Mesendoderm (in vitro differentiated cells): ENCODE data around the gene NBPF9.
"Not testable (repeated sequence)": the region's sequence is repeated elsewhere in the genome, so short reads cannot be mapped to it uniquely, and the experiment has no call there.

Experiments
- DNase-seq: peaks from one replicate; pipeline ENCODE4 v3.0.0; 2013
- H2AK5ac ChIP-seq: 2 replicates; pipeline ENCODE4 v1.6.1; 2013; ENCODE audit warnings: low read length, inconsistent platforms
- H2BK120ac ChIP-seq: 2 replicates; pipeline ENCODE4 v1.6.1; 2013; ENCODE audit warnings: low read depth, mild to moderate bottlenecking, low read length, moderate library complexity, mixed read lengths
- H2BK15ac ChIP-seq: replicated peaks from 2 replicates; pipeline ENCODE4 v1.6.1; 2013; ENCODE audit warnings: low read depth, mild to moderate bottlenecking, moderate library complexity
- H2BK5ac ChIP-seq: 2 replicates; pipeline ENCODE4 v1.6.1; 2013; ENCODE audit warnings: low read length, inconsistent platforms
- H3K18ac ChIP-seq: 2 replicates; pipeline ENCODE4 v1.6.1; 2013; ENCODE audit warnings: mild to moderate bottlenecking, low read length, mixed read lengths
- H3K23ac ChIP-seq: one replicate; pipeline ENCODE4 v1.6.1; 2013; ENCODE audit warnings: low read length
- H3K27ac ChIP-seq: 2 replicates; pipeline ENCODE4 v1.5.1; 2013; ENCODE audit warnings: low read depth, mild to moderate bottlenecking, inconsistent platforms, low read length, moderate library complexity
- H3K27me3 ChIP-seq: 2 replicates; pipeline ENCODE4 v1.6.1; 2013; ENCODE audit warnings: low read length, control low read depth, mild to moderate bottlenecking, inconsistent platforms; ENCODE audit not compliant: insufficient read depth, poor library complexity
- H3K36me3 ChIP-seq: 2 replicates; pipeline ENCODE4 v1.6.1; 2013; ENCODE audit warnings: low read length, inconsistent platforms; ENCODE audit not compliant: control insufficient read depth, insufficient read depth
- H3K4ac ChIP-seq: one replicate; pipeline ENCODE4 v1.6.1; 2013; ENCODE audit warnings: low read depth, mild to moderate bottlenecking, low read length, moderate library complexity
- H3K4me1 ChIP-seq: 2 replicates; pipeline ENCODE4 v1.6.1; 2013; ENCODE audit warnings: low read depth, low read length, inconsistent platforms; ENCODE audit not compliant: control insufficient read depth
- H3K4me2 ChIP-seq: 2 replicates; pipeline ENCODE4 v1.6.1; 2013; ENCODE audit warnings: low read length
- H3K4me3 ChIP-seq: 2 replicates; pipeline ENCODE4 v1.5.1; 2013; ENCODE audit warnings: mild to moderate bottlenecking, low read length
- H3K56ac ChIP-seq: one replicate; pipeline ENCODE4 v1.6.1; 2013; ENCODE audit warnings: low read length
- H3K79me1 ChIP-seq: 2 replicates; pipeline ENCODE4 v1.6.1; 2013; ENCODE audit warnings: low read length, inconsistent platforms
- H3K79me2 ChIP-seq: 2 replicates; pipeline ENCODE4 v1.6.1; 2013; ENCODE audit warnings: mild to moderate bottlenecking, low read length; ENCODE audit not compliant: control insufficient read depth, insufficient read depth
- H3K9ac ChIP-seq: 2 replicates; pipeline ENCODE4 v1.6.1; 2013; ENCODE audit warnings: low read length, inconsistent platforms
- H4K5ac ChIP-seq: one replicate; pipeline ENCODE4 v1.6.1; 2013; ENCODE audit warnings: low read length
- H4K8ac ChIP-seq: one replicate; pipeline ENCODE4 v1.6.1; 2013; ENCODE audit warnings: low read depth, mild to moderate bottlenecking, control low read depth, low read length, moderate library complexity
- WGBS: extraction: QIAGEN DNeasy Blood & Tissue Kit; methylation state at CpG from one replicate; pipeline ENCODE4 v1.1.7; 2013; ENCODE audit warnings: low lambda C conversion rate, missing lambda C conversion rate; ENCODE audit not compliant: insufficient coverage; ENCODE audit errors: extremely low coverage; 5-methylcytosine and 5-hydroxymethylcytosine counted together

Gene NBPF9

DNA sequence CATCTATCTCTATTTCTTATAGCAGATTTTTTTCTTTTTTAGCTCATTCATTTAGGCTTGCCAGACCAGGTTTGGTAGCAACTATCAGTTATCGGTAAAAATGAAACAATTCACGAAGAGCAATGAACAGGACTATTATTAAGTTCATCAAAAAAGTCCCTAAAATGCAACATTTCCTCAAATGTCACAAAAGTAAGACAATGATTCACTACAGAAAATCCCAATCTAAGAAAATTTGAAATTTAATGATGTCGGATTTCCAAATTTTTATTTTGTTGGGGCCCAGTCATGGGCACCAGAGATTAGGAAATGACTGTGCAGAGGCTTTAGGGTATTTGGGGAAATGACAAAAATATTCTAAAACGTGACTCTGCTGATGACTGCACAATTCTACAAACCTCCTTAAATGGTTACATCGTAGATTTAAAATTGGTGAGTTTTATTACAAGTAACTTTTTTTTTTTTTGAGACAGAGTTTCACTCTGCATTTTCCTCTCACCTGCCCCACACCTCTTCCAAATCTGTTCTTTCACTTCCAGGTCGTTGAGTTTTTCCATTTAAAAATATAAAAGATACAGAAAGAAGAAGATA, 23.3 kb upstream of the NBPF9 start:
- H3K9ac ChIP-seq, H4K5ac ChIP-seq, H3K4me3 ChIP-seq, H2BK120ac ChIP-seq, H4K8ac ChIP-seq, H3K27ac ChIP-seq, H3K4me1 ChIP-seq, H2AK5ac ChIP-seq, H3K27me3 ChIP-seq, H2BK5ac ChIP-seq, DNase-seq, H3K36me3 ChIP-seq, H3K56ac ChIP-seq, H3K4ac ChIP-seq, H3K79me1 ChIP-seq, H3K79me2 ChIP-seq, H2BK15ac ChIP-seq, H3K4me2 ChIP-seq, H3K18ac ChIP-seq, H3K23ac ChIP-seq: not testable (repeated sequence)
- no CpG with 5 or more reads among the region's 6 CpGs for WGBS

DNA sequence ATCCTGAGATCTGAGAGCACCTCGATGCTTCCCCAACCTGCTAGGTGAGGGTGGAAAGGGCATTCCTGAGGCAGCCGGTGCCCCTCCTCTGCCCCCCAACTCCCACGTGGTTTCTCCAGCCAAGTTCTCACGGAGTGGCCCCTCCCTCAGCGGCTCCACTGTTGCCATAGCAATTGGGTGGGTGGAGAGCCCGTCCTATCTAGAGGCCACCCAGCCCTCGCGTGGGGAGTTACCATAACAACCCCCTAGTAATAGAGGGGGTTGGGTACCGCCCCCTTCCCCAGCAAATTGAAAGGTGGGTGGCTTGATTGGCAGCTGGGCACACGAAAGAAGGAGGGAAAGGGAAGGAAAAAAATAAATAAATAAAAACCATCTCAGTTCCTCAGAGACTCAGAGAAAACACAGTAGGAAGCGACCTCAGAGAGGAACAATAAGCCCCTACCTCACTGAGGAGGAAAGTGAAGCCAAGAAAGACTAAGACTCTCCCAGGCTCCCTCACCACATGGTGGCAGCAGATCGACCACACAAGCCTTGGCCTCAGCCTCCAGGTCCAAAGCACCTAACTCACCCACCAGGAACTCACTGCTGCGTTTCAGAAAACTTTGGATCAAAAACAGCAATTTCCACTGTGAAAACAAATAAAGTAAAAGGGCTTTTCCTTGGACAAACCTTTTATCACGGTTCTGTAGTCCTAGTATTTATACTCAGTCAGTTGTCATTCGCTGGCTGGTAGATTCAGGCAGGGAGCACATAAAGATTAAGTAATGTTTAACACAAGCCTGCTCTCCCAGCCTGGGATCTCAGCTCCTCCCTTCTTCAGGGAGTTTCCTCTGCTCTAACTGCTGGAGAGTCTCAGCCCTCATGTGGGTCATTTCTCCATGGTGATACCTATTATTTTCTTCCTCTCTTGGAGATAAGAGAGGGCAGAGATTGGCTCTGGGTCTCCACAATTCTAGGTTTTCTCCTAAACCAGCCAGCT, 20.9 kb upstream of the NBPF9 start:
- H3K9ac ChIP-seq, H2BK5ac ChIP-seq, H3K18ac ChIP-seq, H4K5ac ChIP-seq, H3K56ac ChIP-seq, H3K4me1 ChIP-seq, H4K8ac ChIP-seq, H3K4me3 ChIP-seq, H2BK120ac ChIP-seq, H3K27ac ChIP-seq, H3K27me3 ChIP-seq, H3K23ac ChIP-seq, H2BK15ac ChIP-seq, H3K79me2 ChIP-seq, H3K4me2 ChIP-seq, H3K79me1 ChIP-seq, H3K4ac ChIP-seq, H2AK5ac ChIP-seq, H3K36me3 ChIP-seq: not testable (repeated sequence)
- no CpG with 5 or more reads among the region's 15 CpGs for WGBS
- peak; percentile 43 for DNase-seq

GRCh38 chr1:149112828-149113227, 9.5 kb upstream of the NBPF9 start:
- not testable (repeated sequence) for H4K5ac ChIP-seq, H2BK15ac ChIP-seq, H3K79me2 ChIP-seq, H3K27me3 ChIP-seq, H2BK5ac ChIP-seq, H3K23ac ChIP-seq, DNase-seq, H3K18ac ChIP-seq, H3K4ac ChIP-seq, H3K56ac ChIP-seq, H2BK120ac ChIP-seq, H3K4me3 ChIP-seq, H3K79me1 ChIP-seq, H3K36me3 ChIP-seq, H4K8ac ChIP-seq, H3K27ac ChIP-seq, H3K4me1 ChIP-seq, H3K9ac ChIP-seq, H3K4me2 ChIP-seq, H2AK5ac ChIP-seq
- WGBS = no CpG with 5 or more reads among the region's 3 CpGs

DNA sequence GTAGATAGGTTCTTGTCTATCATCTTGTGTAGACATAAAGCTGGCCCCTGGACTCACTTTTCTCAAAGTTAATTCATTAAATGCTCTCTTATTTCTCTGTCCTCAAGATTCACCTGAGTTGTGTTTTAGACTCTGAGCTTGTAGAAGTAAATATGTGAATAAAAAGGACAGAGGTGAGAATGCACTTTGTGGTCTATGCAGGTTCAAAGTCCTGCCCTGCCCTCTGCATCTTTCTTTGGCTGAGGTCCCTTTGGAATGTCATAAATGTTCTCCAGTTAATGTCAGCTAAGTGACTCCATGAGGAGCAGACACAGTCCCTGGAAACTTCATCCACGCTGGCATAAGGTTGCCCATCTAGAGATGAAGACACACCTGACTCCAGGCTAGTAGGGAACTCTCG, 7.0 kb upstream of the NBPF9 start:
- not testable (repeated sequence) for H3K36me3 ChIP-seq, H2BK120ac ChIP-seq, H2BK15ac ChIP-seq, H3K4me1 ChIP-seq, H3K56ac ChIP-seq, DNase-seq, H3K4me3 ChIP-seq, H3K4ac ChIP-seq, H3K79me2 ChIP-seq, H2AK5ac ChIP-seq, H3K23ac ChIP-seq, H3K18ac ChIP-seq, H3K9ac ChIP-seq, H4K8ac ChIP-seq, H4K5ac ChIP-seq, H3K27ac ChIP-seq, H3K4me2 ChIP-seq, H3K27me3 ChIP-seq, H3K79me1 ChIP-seq, H2BK5ac ChIP-seq
- WGBS = no CpG with 5 or more reads among the region's 2 CpGs

DNA sequence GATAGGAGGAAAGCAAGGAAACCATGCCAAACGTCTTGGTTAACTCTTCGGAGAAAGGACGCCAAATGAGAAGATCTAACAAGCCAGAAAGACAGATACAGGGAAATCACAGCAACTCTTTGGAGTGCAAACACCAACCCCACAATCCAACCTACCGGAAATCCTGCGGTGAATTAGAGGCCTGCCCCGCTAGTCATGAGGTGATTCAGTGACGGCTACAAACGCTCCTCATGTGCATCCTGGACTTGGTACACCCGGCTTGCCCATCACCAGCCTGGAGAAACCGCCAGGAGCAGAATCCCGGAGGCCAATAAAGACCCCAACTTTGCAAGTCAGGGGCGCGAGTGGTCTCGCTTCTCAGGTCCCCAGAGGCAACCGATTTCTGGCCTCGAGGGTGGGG, 777 bp downstream of the NBPF9 start:
- not testable (repeated sequence) for H3K56ac ChIP-seq, H3K27me3 ChIP-seq, H3K4me1 ChIP-seq, DNase-seq, H3K23ac ChIP-seq, H3K18ac ChIP-seq, H2BK120ac ChIP-seq, H2BK5ac ChIP-seq, H3K79me2 ChIP-seq, H4K8ac ChIP-seq, H3K9ac ChIP-seq, H3K4me3 ChIP-seq, H3K36me3 ChIP-seq, H3K27ac ChIP-seq, H2AK5ac ChIP-seq, H3K4ac ChIP-seq, H3K4me2 ChIP-seq, H4K5ac ChIP-seq, H3K79me1 ChIP-seq, H2BK15ac ChIP-seq
- no CpG with 5 or more reads among the region's 16 CpGs for WGBS
